Stimulated activated CD8-positive, alpha-beta memory T cell treated with anti-CD3 and anti-CD28 coated beads, Interleukin-7, amount 100 ng/mL, for 48 hours (primary cell): ENCODE results near the gene PUS7L.
A peak's percentile ranks its signal among the peaks of the same experiment; 100 is the strongest.
"Not testable (repeated sequence)": the region's sequence is repeated elsewhere in the genome, so short reads cannot be mapped to it uniquely, and the experiment has no call there.

Experiments
- DNase-seq, 2 donors: peaks; one replicate each; pipeline ENCODE4 v3.0.0-alpha.2; 2020; ENCODE audit warnings: low read depth in 1 of 2; ENCODE audit errors: extremely low read depth in 1 of 2

PUS7L gene

DNA sequence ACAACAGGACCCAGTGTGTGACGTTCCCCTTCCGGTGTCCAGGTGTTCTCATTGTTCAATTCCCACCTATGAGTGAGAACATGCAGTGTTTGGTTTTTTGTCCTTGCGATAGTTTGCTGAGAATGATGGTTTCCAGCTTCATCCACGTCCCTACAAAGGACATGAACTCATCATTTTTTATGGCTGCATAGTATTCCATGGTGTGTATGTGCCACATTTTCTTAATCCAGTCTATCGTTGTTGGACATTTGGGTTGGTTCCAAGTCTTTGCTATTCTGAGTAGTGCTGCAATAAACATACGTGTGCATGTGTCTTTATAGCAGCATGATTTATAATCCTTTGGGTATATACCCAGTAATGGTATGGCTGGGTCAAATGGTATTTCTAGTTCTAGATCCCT lies 7.2 kb downstream of the PUS7L start:
- DNase-seq = not testable (repeated sequence)

DNA sequence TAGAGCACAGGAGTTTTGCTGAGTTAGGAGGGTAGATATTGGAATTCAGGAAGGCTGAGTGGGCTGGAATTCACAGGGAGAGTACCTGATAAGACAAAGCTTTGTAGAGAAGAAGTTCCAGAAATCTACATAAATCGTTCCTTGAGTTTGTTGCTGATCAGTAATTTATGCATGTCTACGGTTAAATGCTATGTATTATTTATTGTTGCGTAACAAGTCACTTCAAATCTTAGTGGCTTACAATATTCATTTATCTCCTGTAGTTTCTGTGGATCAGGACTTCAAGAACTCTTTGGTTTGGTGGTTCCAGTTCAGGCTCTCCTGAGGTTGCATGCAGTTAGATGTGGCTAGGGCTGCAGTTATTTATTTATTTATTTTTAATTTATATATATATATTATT lies 7.8 kb downstream of the PUS7L start:
- DNase-seq = no peak

DNA sequence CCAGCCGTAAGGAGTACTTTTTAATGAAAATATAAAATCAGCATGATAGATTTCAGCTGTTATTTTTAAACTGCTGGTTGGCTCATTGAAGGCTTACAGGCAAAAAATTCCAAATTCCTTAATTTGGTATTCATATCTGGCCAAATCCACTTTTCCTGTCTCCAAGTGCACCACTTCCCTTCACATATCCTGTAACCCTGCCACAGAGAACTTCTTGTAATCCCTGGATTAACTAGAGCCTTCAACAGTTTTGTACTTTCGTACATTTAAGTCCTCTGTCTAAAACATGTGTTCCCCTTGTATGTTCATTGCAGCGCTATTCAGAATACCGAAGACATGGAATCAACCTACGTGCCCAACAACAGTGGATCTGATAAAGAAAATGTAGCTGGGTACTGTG lies 9.6 kb downstream of the PUS7L start:
- DNase-seq = no peak

DNA sequence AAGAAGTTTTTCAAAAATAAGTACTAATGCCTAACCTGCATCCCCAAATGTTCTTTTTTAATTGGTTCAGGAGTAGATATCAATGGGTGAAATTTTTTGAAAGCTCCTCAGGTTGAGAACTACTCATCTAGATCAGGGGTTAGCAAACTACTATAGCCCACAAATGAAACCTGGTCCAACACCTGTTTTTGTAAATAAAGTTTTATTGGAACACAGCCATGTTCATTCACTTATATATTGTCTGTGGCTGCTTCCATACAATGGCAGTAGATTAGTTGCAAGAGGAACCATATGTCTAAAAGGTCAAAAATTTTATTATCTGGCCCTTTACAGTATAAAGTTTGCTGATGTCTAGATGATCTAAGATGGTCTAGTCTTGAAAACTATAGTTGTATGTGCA lies 13.8 kb downstream of the PUS7L start:
- no peak for DNase-seq

DNA sequence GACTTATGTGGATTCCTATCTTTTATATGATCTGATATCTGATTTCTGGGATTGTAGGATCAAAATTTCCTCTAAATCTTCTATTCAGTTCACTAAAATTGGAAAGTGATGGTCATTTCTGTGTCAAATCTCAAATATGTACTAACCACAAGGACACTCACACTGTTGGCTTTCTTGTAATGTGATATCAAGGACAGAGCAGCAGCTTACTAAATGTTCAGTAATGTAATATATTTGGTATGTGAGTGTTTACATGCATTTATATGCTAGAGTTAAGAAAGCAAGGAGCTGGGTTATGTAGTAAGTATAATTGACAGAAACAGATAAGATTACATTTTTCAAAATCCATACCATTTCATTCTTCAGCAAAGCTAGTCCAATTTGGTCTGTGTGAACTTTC lies 16.5 kb downstream of the PUS7L start:
- DNase-seq = no peak

DNA sequence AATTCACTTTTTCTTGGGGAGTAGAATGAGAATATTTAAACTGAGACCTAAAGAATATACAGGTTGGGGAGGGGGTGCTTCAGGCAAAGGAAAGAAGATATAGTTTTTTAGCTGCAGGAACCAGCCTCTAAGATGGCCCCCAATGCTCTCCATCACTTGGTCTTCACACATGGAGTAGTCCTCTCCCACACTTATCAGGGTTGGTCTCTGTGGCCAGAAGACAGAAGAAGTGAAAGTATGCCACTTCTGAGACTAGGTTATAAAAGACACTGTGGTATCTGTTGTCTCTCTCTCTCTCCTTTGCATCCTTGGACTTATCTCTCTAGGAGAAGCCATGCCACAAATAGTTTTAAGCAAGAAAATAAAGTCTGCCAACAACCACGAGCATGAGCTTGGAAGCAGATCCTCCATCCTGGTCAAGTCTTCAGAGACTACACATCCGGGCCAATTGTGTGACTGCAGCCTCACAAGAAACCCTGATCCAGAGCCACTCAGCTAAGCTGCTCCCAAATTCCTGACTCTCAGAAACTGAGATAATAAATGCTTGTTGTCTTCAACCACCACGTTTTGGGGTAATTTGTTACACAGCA lies 18.0 kb downstream of the PUS7L start:
- DNase-seq = no peak

DNA sequence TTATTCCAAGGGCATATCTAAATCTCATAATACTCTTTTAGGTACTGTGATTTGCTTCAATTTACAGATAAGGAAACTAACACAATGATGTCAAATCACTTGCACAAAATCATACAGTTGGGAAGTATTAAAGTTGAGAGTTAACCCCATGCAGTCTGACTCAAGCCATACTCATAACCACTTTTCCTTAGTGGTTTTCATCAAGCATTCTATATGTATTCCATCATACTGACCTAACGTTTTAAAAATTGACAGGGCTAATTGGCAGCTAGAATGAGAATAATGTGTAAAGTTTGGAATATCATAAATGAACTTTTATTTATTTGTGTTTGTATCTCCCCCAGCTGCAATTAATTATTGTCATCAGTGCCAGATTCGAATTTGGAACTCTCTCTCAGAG lies 20.9 kb downstream of the PUS7L start:
- DNase-seq = no peak

DNA sequence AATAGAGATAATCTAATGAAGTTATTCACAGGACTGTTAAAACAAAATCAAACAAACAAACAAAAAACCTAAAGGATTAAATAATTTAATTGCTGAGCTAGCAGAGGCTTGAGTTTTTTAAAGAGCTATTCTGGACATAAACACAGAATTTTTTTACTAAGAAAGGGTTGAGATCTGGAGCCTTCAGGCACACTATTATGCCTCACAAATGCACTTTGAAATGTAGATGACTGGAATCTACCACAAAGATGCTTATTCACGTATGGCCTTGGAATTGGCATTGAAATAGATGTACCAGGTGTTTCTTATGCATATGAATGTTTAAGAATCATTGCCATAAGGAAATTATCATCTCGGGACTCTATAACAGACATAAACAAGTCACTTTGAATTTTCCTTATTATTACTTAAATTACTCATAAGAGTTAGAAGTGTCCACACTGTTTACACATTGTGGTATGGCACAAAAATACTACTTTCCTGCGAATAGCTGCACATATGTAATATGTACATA lies 21.6 kb downstream of the PUS7L start:
- no peak for DNase-seq

DNA sequence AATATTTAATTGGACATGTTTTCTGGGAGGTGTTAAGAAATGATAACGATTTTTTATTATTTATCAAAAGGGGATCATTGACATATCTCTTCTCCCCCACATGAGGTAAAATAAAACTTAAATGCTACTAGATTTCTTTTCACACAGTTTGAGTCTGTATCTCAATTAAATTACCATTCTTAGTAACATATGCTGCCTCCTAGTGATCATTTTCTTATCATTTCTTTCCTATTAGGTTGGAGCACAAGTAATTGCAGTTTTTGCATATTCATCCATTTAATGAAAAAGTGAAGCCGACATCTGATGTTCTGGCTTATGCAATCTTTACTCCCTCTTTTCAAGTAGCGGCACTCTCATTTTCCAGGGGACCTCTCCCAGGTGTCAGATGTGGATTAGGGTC lies 24.9 kb downstream of the PUS7L start:
- no peak for DNase-seq

DNA sequence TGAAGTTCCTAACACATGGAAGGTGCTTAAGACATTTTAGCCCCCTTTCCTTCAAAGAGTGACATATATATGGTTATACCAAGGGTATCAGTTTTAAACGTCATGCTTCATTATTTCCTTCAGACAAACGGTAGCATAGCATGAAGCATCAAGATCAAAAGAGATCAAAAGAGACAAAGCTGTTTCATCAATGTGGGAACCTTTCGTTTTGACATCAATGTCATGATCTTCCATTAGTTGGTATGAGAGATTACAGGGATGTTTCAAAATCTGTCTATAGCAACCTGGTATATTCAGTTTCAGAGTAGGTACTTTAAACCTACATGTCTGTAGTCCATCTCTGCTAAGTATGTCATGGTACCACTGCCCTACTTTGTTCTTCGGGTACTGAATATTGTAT lies 28.3 kb downstream of the PUS7L start:
- DNase-seq = no peak

DNA sequence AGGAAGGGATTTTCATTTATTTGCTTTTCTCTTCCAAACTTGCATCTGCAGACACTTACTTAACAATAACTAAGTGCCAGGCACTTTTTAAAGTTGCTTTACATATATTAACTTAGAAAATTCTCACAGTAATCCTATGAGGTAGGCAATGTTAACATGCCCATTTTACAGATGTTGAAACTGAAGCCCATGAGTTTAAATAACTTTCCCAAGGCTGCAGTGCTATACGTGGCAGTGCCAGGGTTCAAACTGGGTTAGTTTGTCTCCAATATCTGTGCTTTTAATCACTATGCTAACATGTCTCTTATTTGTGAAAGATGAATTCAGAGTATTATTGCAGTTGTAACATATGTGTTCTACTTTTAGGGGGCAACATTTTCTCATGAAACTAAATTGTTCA lies 29.9 kb downstream of the PUS7L start:
- DNase-seq = no peak

DNA sequence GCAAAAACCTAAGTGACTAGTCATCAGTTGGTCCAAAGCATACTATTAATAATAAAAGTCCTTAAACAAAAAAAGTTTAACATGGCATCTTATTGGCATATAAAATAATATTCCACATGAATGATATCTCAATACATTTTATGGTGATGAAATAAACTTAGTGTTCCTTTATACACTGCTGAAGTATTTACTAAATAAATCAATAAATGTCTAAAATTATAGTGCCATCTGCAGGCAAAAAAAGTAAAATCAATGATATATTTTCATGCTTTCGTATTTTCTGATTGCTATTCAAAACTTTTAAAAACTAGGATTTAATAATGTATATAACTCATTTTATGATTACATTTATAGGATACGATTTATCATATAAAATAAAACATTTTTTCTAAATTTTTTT lies 30.5 kb downstream of the PUS7L start:
- no peak for DNase-seq

DNA sequence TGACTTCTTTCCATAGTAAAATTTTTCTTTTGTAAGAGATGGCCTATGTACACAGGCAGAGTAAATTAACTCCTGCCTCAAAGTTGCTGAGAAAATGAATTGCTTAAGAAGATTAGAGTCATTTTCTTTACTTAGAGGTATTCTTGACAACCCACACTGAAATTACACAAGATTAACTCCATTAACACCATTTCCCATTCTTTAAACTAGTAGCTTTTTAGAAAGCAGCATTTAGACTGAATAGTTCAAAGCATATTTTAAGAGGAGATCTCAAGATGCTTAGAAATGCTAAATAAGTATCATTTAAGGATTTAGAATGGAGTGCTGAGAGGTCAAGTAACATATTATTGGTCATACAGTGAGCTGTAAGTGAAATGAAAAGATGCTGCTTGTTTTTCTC lies 35.5 kb downstream of the PUS7L start:
- DNase-seq = no peak

DNA sequence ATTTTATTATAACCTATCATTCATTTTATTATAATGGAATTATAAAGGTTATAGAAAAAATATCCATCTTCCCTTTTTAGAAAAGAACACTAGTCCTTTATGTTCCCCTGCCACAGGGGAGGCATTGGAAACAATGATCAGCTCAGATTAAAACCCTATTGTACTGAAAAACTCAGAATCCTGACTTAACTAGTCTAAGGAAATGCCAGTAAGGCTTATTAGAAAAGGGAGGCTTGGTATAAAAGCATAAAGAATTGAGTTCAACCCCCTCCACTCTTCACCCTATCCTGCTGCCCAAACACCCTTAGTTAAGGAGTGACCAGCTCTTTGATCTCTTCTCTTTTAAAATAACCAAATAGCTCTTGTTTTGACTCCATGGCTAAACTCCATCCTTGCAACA lies 36.0 kb downstream of the PUS7L start:
- DNase-seq = no peak

DNA sequence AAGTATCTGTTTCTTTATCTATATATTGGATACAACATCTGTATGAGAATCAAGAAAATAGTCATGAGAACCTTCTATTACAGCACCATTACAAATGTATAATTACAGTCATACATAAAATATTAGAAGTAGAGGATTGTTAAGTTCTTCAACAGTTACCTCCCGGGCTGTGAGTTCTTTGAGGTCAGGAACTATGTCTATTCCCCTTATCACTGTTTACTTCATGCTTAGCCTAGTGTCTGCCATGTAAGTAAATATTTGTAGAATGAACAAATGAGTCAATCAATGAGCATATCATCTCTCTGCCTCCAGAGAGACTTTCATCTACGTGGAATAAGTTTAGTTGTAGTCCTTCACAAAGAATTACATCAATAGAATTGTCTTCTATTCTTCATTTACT lies 47.2 kb downstream of the PUS7L start:
- no peak for DNase-seq

DNA sequence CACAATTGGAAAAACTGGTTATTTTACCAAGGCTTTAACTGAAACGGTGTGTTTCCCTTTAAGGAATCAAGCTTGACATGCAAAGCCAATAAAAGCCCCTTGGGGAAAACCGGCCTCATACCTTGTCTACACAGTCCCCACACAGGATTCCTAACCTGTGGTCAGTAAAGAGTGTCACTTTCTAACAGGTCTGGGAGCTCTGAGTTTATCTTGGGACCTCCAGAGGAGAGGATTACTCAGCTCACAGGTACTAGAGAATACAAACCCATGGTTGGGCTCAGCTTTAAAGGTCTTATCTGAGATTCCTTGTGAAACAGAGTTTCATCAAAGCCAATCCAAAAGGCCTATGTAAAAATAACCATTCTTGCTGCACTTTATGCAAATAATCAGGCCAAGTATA lies 54.8 kb downstream of the PUS7L start:
- DNase-seq = not testable (repeated sequence)

DNA sequence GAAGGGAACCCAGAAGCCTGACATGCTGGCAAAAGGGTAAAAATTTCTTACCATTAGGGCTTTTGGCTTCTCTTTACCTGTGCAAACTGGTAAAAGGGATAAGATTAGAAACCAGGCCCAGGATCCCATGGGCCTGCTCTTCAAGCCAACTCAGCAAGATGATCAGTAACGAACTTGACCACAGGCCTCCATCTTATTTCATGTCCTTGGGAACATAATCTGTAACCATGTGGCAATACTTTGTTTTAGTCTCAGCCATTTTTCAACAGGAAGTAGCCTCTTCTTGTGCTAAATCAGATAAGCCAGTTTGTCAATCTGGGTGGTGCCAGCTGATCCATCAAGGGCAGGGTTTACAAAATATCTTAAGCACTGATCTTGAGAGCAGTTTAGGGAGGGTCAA lies 57.4 kb downstream of the PUS7L start:
- not testable (repeated sequence) for DNase-seq

DNA sequence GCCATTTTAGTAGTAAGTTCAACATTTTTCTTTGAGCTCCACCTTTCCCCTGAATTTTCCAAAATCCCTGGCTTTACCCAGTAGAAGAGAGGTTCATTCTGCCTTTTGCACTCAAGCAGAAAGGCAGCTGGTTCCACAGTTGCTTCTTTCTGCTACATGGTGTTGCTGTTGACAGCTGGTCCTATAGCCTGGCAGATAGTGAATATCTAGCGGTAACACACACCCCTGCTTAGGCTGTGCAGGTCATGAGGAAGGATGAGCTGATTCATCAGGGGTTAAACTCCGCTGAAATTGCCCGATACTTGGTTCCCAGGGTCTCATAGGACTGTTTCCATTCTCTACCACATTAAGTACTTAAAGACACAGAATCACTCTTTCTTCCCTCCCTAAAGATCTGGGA lies 62.4 kb downstream of the PUS7L start:
- no peak for DNase-seq

DNA sequence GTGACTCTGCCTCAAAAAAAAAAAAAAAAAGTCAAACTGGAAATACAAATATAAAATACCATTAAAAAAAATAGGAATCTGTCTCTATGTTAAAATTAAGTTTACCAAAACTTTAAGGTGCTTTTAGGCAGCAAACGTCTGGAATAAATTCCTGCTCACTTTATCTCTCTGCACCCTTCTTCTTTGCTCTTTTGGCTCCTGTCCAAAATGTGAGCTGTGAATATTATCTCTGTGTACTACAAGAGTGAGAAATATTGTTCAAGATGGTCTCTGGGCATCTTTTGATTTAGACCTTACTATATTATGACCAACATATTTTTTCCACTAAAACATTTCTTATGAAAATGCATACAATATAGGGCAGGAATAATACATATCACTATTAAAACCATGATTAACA lies 63.7 kb downstream of the PUS7L start:
- DNase-seq = no peak

DNA sequence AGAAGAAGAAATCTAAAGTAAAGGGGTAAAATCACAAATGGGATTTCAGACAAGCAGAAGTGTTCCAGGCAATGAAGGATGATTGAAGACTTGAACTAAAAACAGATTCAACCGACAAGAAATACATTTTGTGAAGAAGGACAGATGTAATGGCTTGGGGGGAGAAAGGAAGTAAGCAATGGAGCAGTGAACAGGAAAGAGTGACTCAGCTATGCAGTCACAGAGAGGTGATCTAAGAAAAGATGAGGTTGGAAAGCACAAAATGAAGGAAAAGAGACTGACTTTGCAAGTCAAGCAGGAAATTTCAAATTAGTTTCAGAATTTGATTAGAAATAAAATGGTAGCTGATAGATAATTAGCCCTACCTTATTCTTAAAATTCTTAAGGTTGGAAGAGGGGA lies 66.5 kb downstream of the PUS7L start:
- DNase-seq = no peak

DNA sequence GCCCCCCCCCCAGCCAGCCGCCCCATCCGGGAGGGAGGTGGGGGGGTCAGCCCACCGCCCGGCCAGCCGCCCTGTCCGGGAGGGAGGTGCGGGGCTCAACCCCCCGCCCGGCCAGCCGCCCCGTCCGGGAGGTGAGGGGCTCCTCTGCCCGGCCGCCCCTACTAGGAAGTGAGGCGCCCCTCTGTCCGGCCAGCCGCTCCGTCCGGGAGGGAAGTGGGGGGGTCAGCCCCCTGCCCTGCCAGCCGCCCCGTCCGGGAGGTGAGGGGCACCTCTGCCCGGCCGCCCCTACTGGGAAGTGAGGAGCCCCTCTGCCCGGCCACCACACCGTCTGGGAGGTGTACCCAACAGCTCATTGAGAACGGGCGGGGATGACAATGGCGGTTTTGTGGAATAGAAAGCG lies 73.1 kb downstream of the PUS7L start:
- not testable (repeated sequence) for DNase-seq

DNA sequence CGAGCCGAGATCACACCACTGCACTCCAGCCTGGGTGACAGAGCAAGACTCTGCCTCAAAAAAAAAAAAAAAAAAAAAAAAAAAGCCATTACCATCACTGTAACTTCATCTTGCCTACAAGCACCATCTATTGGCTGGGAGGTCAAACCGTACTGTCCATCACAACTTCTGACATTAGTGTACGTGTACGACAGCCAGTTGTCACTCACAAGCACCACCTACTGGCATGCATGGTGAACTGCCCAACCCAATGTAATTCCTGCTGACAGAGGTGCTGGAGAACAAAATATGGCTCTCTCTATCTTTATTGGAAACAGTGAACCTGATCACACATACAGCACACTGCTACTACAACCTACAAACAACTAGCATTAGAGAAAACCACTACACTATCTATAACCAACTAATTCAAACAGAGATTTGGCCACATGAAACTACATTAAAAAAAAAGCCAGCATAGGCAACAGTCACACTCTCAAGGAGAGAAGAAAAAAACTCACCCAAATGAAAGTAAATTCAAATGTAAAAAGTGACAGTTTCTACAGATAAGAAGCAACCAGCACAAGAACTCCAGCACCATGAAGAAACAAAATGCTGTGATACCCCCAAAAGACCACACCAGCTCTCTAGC lies 82.3 kb downstream of the PUS7L start:
- peak in 1 of 2 donors; percentile 1 for DNase-seq
